ENCODE data around the gene MAP2. TPM values are rescaled to one million over a fixed set of nuclear protein-coding genes. Genes with fewer than 3 reads are reported as not detected.

MAP2 gene
- total RNA-seq, 1 experiment from 2014 or later: 7.4 TPM

- H3K27ac ChIP-seq (ENCODE audit: low read depth, low read length): no peak overlapping the region
- H2AFZ ChIP-seq (ENCODE audit: low read depth, low read length, poor library complexity, severe bottlenecking): no peak overlapping the region
- no peak overlapping the region for H3K4me2 ChIP-seq (ENCODE audit: low read length)
- ChIA-PET POLR2A (no interaction called here), CTCF (interaction anchor here (0.6 to 2.0 kb wide), 7 partner anchors 13 to 621 kb away, joined by 3 to 43 read pairs (median 5); no protein-coding TSS in a partner anchor), RAD21 (ENCODE audit: low non-redundant PET in 1 of 2, low total read pairs in 2 of 2, uncharacterized antibody in 2 of 2, unreplicated experiment in 2 of 2) (no interaction called here)
- DNase-seq (ENCODE audit: low read depth, low spot score): no peak
- no peaks in the 10 kb centered on the region for H3K9me3 ChIP-seq (ENCODE audit: control insufficient read depth in 1 of 2, insufficient read depth in 1 of 2, low read depth in 1 of 2, low read length in 2 of 2)
- BruUV-seq (replicated peaks): no TSS peak
- H4K20me1 ChIP-seq (ENCODE audit: insufficient read depth): no peaks in the 10 kb centered on the region
- TF ChIP-seq EZH2phosphoT487 (IDR thresholded peaks at IDR 0.05; ENCODE audit: borderline replicate concordance) (no peak), CTCF (IDR thresholded peaks at IDR 0.05 in 2 of 3, conservative IDR thresholded peaks at IDR 0.05 in 1 of 3; ENCODE audit: borderline replicate concordance in 1 of 3, insufficient read depth in 1 of 3, low read depth in 2 of 3, low read length in 2 of 3) (no peak), CBX3 (IDR thresholded peaks at IDR 0.05; ENCODE audit: low read depth) (no peak), POLR2A (IDR thresholded peaks at IDR 0.05; ENCODE audit: borderline replicate concordance, extremely low read depth, insufficient read depth, insufficient read length) (no peak), POLR2AphosphoS5 (IDR thresholded peaks at IDR 0.05; ENCODE audit: low read depth, low read length) (no peak), SRF (IDR thresholded peaks at IDR 0.05; ENCODE audit: low read depth) (no peak), ATF3 (IDR thresholded peaks at IDR 0.05) (no peak)
- H3K4me1 ChIP-seq (ENCODE audit: control insufficient read depth in 1 of 2, insufficient read depth in 2 of 2, low read length in 2 of 2): no peaks in the 10 kb centered on the region
- no peak for ATAC-seq
- H3K27me3 ChIP-seq (ENCODE audit: insufficient read depth, low read length): no peaks in the 10 kb centered on the region
- H3K9me2 ChIP-seq (ENCODE audit: insufficient read depth): no peaks in the 10 kb centered on the region
- H3K9ac ChIP-seq (ENCODE audit: low read length): no peak overlapping the region
- H3K4me3 ChIP-seq (replicated peaks in 1 of 2; ENCODE audit: low read depth in 1 of 2, low read length in 2 of 2): no peak overlapping the region
- H3K79me2 ChIP-seq (ENCODE audit: insufficient read depth, low read length): no peaks in the 10 kb centered on the region
- intact Hi-C loops (cut with micrococcal nuclease): loop anchor here (5.0 kb wide), 1 partner anchor 384 kb away; no protein-coding TSS in a partner anchor
- no peaks in the 10 kb centered on the region for H3K36me3 ChIP-seq (ENCODE audit: control insufficient read depth in 1 of 2, insufficient read depth in 2 of 2, low read length in 2 of 2)
Measured at GRCh38 chr2:209578394-209579001, 154.7 kb downstream of the MAP2 start.
